ENCODE results near the gene PDE4D. TPM values are rescaled to one million over a fixed set of nuclear protein-coding genes. Genes with fewer than 3 reads are reported as not detected.

The PDE4D gene
- total and polyA plus RNA-seq, 10 of the 15 experiments (the other 5 are each of a cell fraction or from before 2014, with no cell fraction given), result 0.87 to 4.1 (median 2.2) TPM

DNA sequence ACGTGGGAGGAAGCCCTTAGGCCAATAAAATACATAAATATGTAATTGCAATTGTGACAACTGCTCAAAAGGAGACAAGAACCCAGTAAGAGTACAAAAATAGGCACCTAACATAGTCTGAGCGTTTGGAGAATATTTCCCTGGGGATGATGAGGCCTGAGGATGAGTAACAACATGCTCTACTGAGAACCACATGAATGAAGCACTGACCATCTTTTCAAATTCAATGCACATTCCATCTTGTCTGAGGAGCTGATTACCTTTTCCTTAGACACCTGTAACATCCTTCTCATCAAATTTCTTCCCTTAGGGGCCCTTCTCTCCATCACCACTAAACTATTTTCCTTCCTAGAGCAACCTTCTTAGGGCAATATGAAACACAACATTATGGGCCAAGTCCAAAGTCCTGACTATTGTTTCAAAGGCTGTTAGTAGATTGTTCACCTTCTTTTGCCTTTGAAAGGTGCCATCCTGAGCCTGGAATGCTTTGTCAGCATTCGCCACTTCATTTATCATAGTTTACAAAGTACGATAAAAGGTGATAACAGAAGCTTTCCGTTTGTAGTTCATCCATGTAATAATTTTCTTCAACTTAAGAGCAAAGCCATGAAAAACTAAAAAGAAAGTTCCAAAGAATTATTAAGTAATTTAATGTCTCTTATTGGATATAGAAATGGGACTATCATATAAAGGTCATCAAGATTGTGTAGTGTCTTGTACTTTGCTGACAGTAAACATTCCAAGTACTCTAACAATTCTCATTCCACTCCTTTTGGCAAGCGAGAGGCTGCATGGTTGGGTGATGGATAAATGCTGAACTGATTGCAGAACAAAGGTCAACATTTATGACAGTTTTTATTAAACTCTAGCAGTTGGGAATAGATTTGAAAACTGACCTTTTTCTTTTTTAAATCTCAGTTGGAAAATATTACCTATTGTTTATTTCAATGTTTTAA, 471.3 kb downstream of the PDE4D start (continued):
- TF ChIP-seq, protein P1, sequence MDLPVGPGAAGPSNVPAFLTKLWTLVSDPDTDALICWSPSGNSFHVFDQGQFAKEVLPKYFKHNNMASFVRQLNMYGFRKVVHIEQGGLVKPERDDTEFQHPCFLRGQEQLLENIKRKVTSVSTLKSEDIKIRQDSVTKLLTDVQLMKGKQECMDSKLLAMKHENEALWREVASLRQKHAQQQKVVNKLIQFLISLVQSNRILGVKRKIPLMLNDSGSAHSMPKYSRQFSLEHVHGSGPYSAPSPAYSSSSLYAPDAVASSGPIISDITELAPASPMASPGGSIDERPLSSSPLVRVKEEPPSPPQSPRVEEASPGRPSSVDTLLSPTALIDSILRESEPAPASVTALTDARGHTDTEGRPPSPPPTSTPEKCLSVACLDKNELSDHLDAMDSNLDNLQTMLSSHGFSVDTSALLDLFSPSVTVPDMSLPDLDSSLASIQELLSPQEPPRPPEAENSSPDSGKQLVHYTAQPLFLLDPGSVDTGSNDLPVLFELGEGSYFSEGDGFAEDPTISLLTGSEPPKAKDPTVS (IDR thresholded peaks at IDR 0.05; ENCODE audit: low read depth, low read length), result no peak
- TF ChIP-seq JUND (IDR thresholded peaks at IDR 0.05; ENCODE audit: low read depth, low read length) (no peak), ATF7 (IDR thresholded peaks at IDR 0.05; ENCODE audit: low read depth) (no peak), WRNIP1 (IDR thresholded peaks at IDR 0.05; ENCODE audit: borderline replicate concordance, low read depth, low read length) (no peak), KDM1A (IDR thresholded peaks at IDR 0.05; ENCODE audit: borderline replicate concordance) (no peak), STAT3 (IDR thresholded peaks at IDR 0.05; ENCODE audit: low read depth, low read length) (no peak), HCFC1 (IDR thresholded peaks at IDR 0.05; ENCODE audit: low read length) (no peak), CBFB (IDR thresholded peaks at IDR 0.05; ENCODE audit: low read depth) (no peak), SRF (IDR thresholded peaks at IDR 0.05; ENCODE audit: low read depth in 2 of 2, low read length in 2 of 2) (no peak)

DNA sequence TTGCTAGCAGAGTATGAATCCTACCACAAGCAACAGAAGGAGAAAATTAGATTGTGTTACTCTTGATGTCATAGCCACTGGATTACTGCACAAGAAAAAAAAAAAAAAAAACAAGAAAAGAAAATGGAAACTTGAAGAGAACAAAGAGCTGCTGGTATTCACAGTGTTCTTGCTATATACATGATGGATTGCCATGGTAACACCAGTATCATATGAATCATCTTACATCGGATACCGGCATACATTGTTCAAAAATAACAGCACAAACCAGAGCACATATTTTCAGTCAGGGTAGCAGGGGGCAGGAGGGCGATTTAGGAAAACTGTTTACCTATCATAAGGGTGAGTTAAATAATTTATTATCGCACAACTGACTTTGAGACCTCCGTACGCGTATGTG, 472.9 kb downstream of the PDE4D start:
- H3K4me1 ChIP-seq (ENCODE audit: control insufficient read depth, insufficient read depth, low read length), result no peaks in the 10 kb centered on the region
- H3K79me2 ChIP-seq (ENCODE audit: control insufficient read depth, insufficient read depth, low read length), result no peaks in the 10 kb centered on the region
- CTCF ChIA-PET, result no interaction called here
- WGBS (ENCODE audit: insufficient coverage, insufficient replicate concordance, low lambda C conversion rate, missing lambda C conversion rate), result 82% methylated on average over 7 of the region's 7 CpGs
- BruUV-seq (replicated peaks), result no TSS peak
- no peak overlapping the region for H3K9ac ChIP-seq (ENCODE audit: control insufficient read depth, insufficient read depth, low read length)
- SMC1A ChIA-PET (ENCODE audit: uncharacterized antibody, unreplicated experiment), result no interaction called here
- no peak overlapping the region for H3K4me3 ChIP-seq
- in situ Hi-C loops (cut with MboI) (no loop called here), intact Hi-C loops (cut with micrococcal nuclease; ENCODE audit: unreplicated experiment) (no loop called here)
- H3K36me3 ChIP-seq (ENCODE audit: control insufficient read depth in 2 of 2, insufficient read depth in 2 of 2, low read length in 1 of 2), result no peaks in the 10 kb centered on the region
- RAD21 ChIA-PET (ENCODE audit: unreplicated experiment), result no interaction called here
- no peak overlapping the region for H3K27ac ChIP-seq (ENCODE audit: control insufficient read depth, insufficient read depth)
- no peak overlapping the region for H3K4me2 ChIP-seq (ENCODE audit: control insufficient read depth, insufficient read depth)
- no peaks in the 10 kb centered on the region for H4K20me1 ChIP-seq (ENCODE audit: control insufficient read depth, insufficient read depth)
- DNase-seq (ENCODE audit: low read depth, low spot score), result no peak
- ATAC-seq, result no peak
- H3K27me3 ChIP-seq (replicated peaks in 1 of 2; ENCODE audit: control insufficient read depth in 2 of 2, insufficient read depth in 2 of 2, low read length in 1 of 2), result no peaks in the 10 kb centered on the region
- no peaks in the 10 kb centered on the region for H3K9me3 ChIP-seq (replicated peaks; ENCODE audit: control insufficient read depth, insufficient read depth, low read length)
- no peak overlapping the region for H2AFZ ChIP-seq (ENCODE audit: control insufficient read depth, low read depth, low read length)
- POLR2A ChIA-PET, result no interaction called here
- no peak for FAIRE-seq
- TF ChIP-seq, protein P2, sequence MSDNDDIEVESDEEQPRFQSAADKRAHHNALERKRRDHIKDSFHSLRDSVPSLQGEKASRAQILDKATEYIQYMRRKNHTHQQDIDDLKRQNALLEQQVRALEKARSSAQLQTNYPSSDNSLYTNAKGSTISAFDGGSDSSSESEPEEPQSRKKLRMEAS (IDR thresholded peaks at IDR 0.05; ENCODE audit: low read depth, low read length), result no peak
- TF ChIP-seq, protein P3, sequence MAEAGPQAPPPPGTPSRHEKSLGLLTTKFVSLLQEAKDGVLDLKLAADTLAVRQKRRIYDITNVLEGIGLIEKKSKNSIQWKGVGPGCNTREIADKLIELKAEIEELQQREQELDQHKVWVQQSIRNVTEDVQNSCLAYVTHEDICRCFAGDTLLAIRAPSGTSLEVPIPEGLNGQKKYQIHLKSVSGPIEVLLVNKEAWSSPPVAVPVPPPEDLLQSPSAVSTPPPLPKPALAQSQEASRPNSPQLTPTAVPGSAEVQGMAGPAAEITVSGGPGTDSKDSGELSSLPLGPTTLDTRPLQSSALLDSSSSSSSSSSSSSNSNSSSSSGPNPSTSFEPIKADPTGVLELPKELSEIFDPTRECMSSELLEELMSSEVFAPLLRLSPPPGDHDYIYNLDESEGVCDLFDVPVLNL (IDR thresholded peaks at IDR 0.05; ENCODE audit: low read depth, low read length), result no peak
- TF ChIP-seq, protein P4, sequence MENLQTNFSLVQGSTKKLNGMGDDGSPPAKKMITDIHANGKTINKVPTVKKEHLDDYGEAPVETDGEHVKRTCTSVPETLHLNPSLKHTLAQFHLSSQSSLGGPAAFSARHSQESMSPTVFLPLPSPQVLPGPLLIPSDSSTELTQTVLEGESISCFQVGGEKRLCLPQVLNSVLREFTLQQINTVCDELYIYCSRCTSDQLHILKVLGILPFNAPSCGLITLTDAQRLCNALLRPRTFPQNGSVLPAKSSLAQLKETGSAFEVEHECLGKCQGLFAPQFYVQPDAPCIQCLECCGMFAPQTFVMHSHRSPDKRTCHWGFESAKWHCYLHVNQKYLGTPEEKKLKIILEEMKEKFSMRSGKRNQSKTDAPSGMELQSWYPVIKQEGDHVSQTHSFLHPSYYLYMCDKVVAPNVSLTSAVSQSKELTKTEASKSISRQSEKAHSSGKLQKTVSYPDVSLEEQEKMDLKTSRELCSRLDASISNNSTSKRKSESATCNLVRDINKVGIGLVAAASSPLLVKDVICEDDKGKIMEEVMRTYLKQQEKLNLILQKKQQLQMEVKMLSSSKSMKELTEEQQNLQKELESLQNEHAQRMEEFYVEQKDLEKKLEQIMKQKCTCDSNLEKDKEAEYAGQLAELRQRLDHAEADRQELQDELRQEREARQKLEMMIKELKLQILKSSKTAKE (IDR thresholded peaks at IDR 0.05; ENCODE audit: low read depth, poor library complexity, severe bottlenecking), result no peak
- TF ChIP-seq MTA2 (IDR thresholded peaks at IDR 0.05; ENCODE audit: low read depth), result no peak
- TF ChIP-seq EP300 (IDR thresholded peaks at IDR 0.05; ENCODE audit: borderline replicate concordance in 1 of 2, control insufficient read depth in 1 of 2, low read depth in 2 of 2, low read length in 2 of 2), result no peak
- TF ChIP-seq ZNF207 (IDR thresholded peaks at IDR 0.05; ENCODE audit: borderline replicate concordance), result no peak
- no peak for TF ChIP-seq POU2F2 (IDR thresholded peaks at IDR 0.05; ENCODE audit: borderline replicate concordance, low read depth, low read length)
- TF ChIP-seq MTA3 (IDR thresholded peaks at IDR 0.05; ENCODE audit: borderline replicate concordance, low read length), result no peak

All from GM12878 (cell line).